GM15510 (cell line): ENCODE results near the gene UNK.

ENCODE experiments used
- POLR2A ChIP-seq: IDR thresholded peaks from 3 replicates; pipeline ENCODE4 v1.6.1; 2011; ENCODE audit warnings: borderline replicate concordance; ENCODE audit not compliant: insufficient read length; ENCODE audit errors: extremely low read depth

Gene UNK

DNA sequence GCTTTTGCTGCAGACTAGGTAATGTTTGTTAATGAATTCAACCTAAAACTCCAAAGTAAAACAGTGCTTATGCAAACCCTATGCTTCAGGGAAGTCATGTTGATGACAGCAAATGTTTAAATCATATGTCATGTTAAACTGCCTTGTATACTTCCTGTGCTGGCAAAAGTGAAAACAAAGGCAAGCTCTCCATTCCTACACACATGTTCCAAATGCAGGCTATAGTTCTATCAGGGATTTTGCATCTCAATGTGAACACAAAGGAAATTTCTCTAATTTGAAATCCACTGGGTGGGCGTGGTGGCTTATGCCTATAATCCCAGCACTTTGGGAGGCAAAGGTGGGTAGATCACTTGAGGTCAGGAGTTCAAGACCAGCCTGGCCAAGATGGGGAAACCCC is 19.3 kb downstream of the UNK start:
- no peak for TF ChIP-seq POLR2A

- no peak for TF ChIP-seq POLR2A
Measured at GRCh38 chr17:75806822-75807500, 22.4 kb downstream of the UNK start.

- TF ChIP-seq POLR2A = no peak
Measured at GRCh38 chr17:75807861-75808260, 23.3 kb downstream of the UNK start.

GRCh38 chr17:75808549-75808904 is 23.9 kb downstream of the UNK start:
- no peak for TF ChIP-seq POLR2A

DNA sequence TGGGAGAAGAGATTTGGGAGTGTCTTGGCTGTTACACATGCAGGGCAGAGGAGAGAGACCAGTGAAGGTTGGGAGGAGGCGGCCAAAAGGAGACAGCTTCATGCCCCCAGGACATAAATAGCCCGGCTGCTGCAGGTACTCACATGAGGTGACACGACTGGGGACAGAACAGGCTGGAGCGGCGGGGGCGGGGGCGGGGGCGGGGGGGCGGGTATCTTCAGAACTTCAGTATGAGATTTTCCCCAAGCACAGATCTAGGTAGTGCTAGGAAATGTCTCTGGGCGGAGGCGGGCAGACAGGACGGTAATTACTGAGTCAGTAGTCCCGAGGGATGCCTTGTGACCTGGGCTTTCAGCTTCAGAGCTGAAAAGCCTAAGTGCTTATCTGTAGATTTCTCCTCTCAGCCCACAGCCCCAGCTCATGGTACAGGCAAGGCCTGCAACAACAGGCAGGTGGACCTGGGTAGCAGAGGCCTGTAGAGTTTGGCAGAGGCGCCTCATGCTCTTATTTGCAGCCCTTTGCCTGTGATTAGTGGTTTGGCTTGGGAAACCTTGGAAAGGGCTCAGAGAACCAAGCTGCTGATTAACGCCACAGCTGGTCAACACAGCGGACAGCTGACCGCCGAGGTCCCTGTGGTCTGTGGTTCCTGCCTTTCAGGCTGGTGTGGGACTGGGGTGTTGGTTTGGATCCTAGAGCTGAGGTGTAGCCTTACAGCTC is 24.5 kb downstream of the UNK start:
- no peak for TF ChIP-seq POLR2A

- no peak for TF ChIP-seq POLR2A
Measured at GRCh38 chr17:75809631-75810111, 25.1 kb downstream of the UNK start.

GRCh38 chr17:75810216-75810615 is 25.6 kb downstream of the UNK start:
- TF ChIP-seq POLR2A = no peak

DNA sequence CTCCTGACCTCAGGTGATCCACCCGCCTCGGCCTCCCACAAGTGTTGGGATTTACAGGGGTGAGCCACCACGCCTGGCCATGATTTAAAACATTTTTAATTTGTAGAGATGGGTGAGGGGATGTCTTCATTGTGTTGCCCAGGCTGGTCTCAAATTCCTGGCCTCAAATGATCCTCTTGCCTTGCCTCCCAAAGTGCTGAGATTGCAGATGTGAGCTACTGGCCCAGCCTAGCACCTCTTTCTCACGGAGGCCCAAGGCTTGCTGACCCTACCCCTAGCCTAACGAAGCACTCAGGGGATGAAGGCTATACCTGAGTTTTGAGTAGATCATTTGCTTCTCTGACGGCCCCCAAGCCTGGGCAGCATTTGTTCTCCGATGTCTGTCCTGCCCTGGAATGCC is 26.6 kb downstream of the UNK start:
- no peak for TF ChIP-seq POLR2A

DNA sequence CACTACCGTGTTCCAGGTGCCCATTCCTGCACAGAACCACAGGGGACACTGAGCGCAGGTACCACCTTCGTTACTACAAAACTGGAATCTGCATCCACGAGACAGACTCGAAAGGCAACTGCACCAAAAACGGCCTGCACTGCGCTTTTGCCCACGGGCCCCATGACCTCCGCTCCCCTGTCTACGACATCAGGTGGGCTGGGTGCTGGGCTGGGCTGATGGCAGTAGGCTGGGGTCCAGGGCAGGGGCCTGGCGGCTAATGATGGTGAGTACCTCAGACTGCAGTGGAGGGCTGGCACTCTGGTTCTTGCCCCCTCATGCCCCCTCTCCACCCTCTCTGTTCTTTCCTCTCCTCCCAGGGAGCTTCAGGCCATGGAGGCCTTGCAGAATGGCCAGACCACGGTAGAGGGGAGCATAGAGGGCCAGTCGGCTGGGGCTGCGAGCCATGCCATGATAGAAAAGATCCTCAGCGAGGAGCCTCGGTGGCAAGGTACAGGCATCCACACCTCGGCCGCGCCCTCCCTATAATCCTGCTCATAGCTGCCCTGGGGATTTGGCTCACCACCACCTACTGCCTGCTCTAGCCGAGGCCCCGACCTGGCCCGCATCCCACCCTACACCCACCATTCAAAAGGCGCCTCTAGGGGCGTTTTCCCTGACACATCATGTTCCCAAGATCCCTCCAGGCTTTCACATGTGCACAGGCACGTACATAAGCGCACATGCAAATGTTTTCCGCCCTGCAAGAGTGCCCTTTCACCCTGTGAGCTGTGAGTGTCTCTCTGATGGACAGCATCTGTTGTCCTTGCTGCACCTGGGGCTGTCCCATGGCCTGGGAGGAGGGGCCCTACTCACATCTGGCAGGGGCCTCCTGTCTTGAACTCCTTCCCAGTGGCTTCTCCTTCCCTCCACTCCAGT is 27.7 kb downstream of the UNK start:
- no peak for TF ChIP-seq POLR2A

DNA sequence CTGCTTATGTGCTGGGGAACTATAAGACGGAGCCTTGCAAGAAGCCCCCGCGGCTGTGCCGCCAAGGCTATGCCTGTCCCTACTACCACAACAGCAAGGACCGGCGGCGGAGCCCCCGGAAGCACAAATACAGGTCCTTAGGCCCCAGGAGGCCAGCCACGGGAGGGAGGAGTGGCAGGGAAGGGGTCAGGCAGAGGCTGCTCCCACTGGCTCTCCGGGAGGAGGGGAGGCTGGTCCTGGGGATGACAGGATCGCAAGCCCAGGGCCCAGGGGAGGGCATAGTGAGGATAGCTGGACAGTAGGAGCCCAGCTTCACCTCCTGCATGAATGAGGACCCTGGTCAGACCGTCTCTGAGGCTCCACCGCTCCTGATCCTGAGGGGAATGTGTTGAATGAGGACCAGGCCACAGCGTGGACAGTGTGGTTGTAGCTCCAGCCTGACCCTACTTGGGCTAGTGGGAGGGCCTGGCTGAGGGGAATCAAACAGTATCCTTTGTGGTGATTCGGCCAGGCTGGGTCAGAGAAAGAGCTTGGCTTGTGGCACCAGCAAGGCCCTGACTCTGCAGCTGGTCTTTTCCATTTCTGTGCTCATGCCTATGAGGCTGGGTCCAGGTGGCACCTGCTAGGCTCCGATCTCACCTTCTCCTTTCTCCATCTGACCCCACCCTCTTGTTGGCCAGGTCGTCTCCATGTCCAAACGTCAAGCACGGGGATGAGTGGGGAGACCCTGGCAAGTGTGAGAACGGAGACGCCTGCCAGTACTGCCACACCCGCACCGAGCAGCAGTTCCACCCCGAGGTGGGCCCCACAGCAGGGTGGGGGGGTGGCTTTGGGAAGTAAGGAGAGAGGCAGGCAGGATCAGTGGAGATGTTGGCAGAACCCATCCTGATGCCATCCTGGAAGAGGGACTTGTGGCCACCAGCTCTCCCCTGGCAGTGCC is 28.7 kb downstream of the UNK start:
- no peak for TF ChIP-seq POLR2A

- no peak for TF ChIP-seq POLR2A
Measured at GRCh38 chr17:75814021-75814395, 29.4 kb downstream of the UNK start.

DNA sequence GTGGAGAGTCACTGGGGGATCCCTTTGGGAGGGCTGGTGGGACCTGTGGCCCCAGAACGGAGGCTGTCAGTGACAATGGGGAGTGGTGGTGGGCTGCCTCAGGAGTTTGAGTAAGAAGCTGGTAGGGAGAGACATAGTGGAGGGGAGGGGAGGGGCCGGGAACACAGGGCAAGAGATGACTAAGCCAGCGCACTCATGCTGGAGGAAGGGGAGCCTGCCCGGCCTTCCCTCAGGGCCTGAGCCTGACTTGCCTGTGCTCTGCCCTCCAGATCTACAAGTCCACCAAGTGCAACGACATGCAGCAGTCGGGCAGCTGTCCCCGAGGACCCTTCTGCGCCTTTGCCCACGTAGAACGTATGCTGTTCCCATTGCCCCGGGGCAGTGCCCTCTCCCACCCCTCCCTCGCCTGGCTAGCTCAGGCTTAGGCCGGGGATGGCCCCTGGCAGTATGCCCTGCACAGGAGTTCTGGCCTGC is 30.3 kb downstream of the UNK start:
- TF ChIP-seq POLR2A = no peak

DNA sequence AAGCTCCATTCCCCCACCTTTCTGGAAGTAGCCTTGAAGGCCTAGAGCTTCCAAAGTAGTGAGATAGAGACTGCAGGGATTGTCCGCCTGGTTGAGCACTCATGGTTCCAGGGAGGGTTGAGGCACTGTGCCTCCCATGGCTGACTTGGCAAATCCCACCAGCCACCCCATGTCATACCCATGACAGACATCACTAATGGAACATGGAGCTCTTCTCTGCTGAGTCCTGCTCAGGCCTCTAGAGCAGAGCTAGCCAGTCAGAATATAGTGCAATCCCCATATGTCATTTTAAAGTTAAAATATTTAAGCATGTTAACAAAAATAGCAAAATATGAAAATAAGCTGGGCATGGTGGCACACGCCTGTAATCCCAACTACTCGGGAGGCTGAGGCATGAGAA is 30.8 kb downstream of the UNK start:
- no peak for TF ChIP-seq POLR2A

- no peak for TF ChIP-seq POLR2A
Measured at GRCh38 chr17:75816693-75817092, 32.1 kb downstream of the UNK start.
